Thyroid gland (tissue), 4 donors: Measurements from ENCODE around the gene SENP7. TPM values are rescaled to one million over a fixed set of nuclear protein-coding genes. Genes with fewer than 3 reads are reported as not detected.

ENCODE experiments used
- DNase-seq, 2 donors: peaks; one replicate each; pipeline ENCODE4 v3.0.0-alpha.2; 2019
- H3K27ac ChIP-seq, 3 donors: fragments of 200-600 bp; sonication (generic); 1 replicate in 2 of 3; 2 replicates in 1 of 3; pipeline ENCODE4 v1.5.1; 2016 to 2019; ENCODE audit warnings: mild to moderate bottlenecking in 1 of 3, moderate library complexity in 1 of 3
- H3K27me3 ChIP-seq: fragments of 200-600 bp; sonication (generic); one replicate; pipeline ENCODE4 v1.5.1; 2019
- H3K36me3 ChIP-seq, 2 donors: fragments of 200-600 bp; sonication (generic); one replicate each; pipeline ENCODE4 v1.5.1; 2016 to 2019
- H3K4me1 ChIP-seq, 2 donors: fragments of 200-600 bp; sonication (generic); one replicate each; pipeline ENCODE4 v1.5.1; 2017 to 2019
- H3K4me3 ChIP-seq, 3 donors: fragments of 200-600 bp; sonication (generic); replicated peaks in 1 of 3; 1 replicate in 2 of 3; 2 replicates in 1 of 3; pipeline ENCODE4 v1.5.1; 2016; ENCODE audit warnings: mild to moderate bottlenecking in 1 of 3
- H3K9me3 ChIP-seq: fragments of 200-600 bp; sonication (generic); one replicate; pipeline ENCODE4 v1.5.1; 2017
- POLR2A ChIP-seq, 2 donors: fragments of 450-650 bp; IDR thresholded peaks; one replicate each; pipeline ENCODE4 v1.6.1; 2017; ENCODE audit warnings: antibody characterized with exemption in 2 of 2, mild to moderate bottlenecking in 2 of 2, moderate library complexity in 1 of 2
- WGBS, 2 donors: methylation state at CpG; one replicate each; pipeline ENCODE4 v1.1.5; 2017; 5-methylcytosine and 5-hydroxymethylcytosine counted together
- intact Hi-C: fragments of 100-400 bp; cut with DNase I; formaldehyde crosslinking; loops from one replicate; pipeline ENCODE4 v1.15.1; 2023
- total RNA-seq, 4 donors: library from RNA; depleted of rRNA; stranded (reverse); fragments of >200 nt; gene quantifications; one replicate each; pipeline ENCODE4 v1.2.3, GENCODE V29; 2016
- TF ChIP-seq, protein P1 (sequence below), 6 experiments: fragments of 200-600 bp in 3 of 6; fragments of 450-650 bp in 3 of 6; sonication (generic) in 3 of 6; IDR thresholded peaks; one replicate each; pipeline ENCODE4 v1.5.1; 2016 to 2019; ENCODE audit warnings: antibody characterized with exemption in 6 of 6, mild to moderate bottlenecking in 2 of 6, inconsistent platforms in 1 of 6, moderate library complexity in 1 of 6

SENP7 gene
- total RNA-seq, 4 donors from 2014 or later = 30.2 to 42.9 (median 31.5) TPM

DNA sequence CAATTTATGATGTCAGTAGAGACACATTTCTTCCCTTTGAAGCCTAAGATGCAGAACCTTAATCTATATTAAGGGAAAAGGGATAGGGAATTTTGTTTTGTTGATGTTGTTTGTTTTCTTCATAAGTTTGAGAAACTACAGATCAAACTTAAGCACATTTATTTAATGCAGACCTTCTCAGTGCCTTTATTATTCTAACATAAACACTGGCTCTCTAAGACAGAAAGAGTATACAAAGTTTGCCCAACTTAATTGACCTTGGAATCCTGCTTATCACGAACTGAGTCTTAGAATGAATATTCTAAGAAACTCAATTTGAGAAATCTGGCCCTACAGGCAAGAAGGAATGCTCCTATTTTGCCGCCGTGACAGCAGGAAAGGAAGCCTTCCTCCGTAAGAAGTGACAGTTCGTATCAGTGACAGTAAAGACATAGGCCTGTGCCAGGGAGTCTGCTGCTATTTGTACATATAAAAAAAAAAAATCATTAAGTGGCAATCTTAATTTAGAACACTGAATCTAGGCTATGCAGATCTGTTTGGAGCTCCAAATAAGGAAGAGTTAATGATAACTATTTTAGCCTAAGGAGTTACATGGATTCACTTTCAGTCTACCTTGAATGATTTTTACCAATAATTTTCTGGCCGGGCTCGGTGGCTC lies 183.9 kb downstream of the SENP7 start:
- H3K27me3 ChIP-seq = no peaks in the 10 kb centered on the region
- H3K27ac ChIP-seq = no peak overlapping the region
- H3K9me3 ChIP-seq = no peaks in the 10 kb centered on the region
- no peaks in the 10 kb centered on the region for H3K4me1 ChIP-seq
- 97 to 98% methylated on average over 7 of the region's 7 CpGs for WGBS, 2 donors
- no peak for DNase-seq
- H3K4me3 ChIP-seq = no peak overlapping the region
- peaks cover 9 to 15% of the 10 kb centered on the region in 2 donors for H3K36me3 ChIP-seq
- TF ChIP-seq, protein P1, sequence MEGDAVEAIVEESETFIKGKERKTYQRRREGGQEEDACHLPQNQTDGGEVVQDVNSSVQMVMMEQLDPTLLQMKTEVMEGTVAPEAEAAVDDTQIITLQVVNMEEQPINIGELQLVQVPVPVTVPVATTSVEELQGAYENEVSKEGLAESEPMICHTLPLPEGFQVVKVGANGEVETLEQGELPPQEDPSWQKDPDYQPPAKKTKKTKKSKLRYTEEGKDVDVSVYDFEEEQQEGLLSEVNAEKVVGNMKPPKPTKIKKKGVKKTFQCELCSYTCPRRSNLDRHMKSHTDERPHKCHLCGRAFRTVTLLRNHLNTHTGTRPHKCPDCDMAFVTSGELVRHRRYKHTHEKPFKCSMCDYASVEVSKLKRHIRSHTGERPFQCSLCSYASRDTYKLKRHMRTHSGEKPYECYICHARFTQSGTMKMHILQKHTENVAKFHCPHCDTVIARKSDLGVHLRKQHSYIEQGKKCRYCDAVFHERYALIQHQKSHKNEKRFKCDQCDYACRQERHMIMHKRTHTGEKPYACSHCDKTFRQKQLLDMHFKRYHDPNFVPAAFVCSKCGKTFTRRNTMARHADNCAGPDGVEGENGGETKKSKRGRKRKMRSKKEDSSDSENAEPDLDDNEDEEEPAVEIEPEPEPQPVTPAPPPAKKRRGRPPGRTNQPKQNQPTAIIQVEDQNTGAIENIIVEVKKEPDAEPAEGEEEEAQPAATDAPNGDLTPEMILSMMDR (IDR thresholded peaks at IDR 0.05) = no peak
- no peak for TF ChIP-seq POLR2A (IDR thresholded peaks at IDR 0.05)
- intact Hi-C loops = no loop called here

DNA sequence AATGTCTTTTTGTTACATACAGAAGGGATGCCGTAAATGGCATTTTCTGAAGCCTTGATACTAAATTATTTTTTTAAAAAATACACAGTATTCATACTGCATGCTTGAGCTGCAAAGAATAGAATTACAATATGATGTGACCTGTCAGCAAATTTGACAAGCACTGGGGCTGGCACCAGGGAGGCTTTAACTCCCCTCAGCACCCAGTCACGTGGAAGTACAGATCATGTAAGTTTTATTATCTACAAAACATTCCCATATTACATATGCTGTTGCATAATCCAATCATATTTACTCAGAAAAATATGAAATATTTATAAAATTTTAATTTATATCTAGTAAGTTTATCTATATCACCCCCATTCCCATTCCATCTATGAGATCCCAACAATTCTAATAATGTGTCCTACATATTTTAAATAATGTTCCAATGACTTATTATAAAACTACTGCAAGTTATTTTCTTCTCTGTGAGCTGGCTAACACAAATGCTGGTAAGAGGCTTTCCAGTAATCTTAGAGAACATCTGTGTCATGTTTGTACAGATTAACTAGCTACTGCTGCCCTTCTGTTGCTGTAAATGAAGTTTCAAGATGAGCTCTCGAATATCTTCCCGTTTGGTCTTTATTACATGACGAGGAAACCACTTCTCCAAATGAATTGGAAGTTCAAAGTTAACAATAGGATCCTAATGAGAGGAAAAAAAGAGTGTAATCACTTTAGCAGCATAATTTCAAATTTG lies 187.4 kb downstream of the SENP7 start:
- no peak for DNase-seq
- Histone ChIP-seq H3K4me3 (no peak overlapping the region), H3K9me3 (no peaks in the 10 kb centered on the region), H3K36me3 (peaks cover 4 to 12% of the 10 kb centered on the region in 2 donors), H3K27me3 (no peaks in the 10 kb centered on the region), H3K4me1 (no peaks in the 10 kb centered on the region), H3K27ac (no peak overlapping the region)
- TF ChIP-seq, protein P1 (IDR thresholded peaks at IDR 0.05) = no peak
- TF ChIP-seq POLR2A (IDR thresholded peaks at IDR 0.05) = no peak
- intact Hi-C loops = no loop called here
- 96% methylated on average over 5 of the region's 5 CpGs for WGBS, 2 donors

DNA sequence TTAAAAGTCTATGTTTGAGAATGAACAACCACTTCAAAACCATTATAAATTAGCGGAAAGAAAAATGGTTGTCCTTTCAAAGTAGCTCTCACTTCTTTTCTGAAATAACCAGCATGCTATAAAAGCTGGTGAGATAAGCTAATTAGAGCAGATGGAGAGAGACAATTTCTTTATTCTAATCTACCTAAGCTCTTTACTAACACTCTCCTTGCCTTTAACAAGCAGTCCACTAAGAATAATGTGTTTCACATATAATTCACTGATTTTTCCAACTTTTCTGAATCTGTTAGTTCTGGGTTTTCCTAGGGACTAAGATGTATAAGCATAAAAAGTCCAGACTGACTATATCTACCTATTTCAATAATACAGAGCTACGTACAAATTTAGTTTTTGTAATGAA lies 192.5 kb downstream of the SENP7 start, which contains the start of gene IMPG2:
TSS of gene IMPG2 (minus strand) at position 101 of the 400 bp plus-strand sequence. CDS start 203 bp downstream, outside the sequence.
- no peak within 1 kb of the TSS for H3K4me3 ChIP-seq
- H3K36me3 ChIP-seq = no peaks in the 10 kb centered on the region
- H3K9me3 ChIP-seq = no peaks in the 10 kb centered on the region
- no peaks in the 10 kb centered on the region for H3K27me3 ChIP-seq
- TF ChIP-seq, protein P1 (IDR thresholded peaks at IDR 0.05) = no peak
- TF ChIP-seq POLR2A (IDR thresholded peaks at IDR 0.05) = no peak
- H3K27ac ChIP-seq = no peak within 1 kb of the TSS
- DNase-seq = no peak
- no peaks in the 10 kb centered on the region for H3K4me1 ChIP-seq
- 94 to 96% methylated on average over 2 of the region's 2 CpGs for WGBS, 2 donors
- intact Hi-C loops = no loop called here

DNA sequence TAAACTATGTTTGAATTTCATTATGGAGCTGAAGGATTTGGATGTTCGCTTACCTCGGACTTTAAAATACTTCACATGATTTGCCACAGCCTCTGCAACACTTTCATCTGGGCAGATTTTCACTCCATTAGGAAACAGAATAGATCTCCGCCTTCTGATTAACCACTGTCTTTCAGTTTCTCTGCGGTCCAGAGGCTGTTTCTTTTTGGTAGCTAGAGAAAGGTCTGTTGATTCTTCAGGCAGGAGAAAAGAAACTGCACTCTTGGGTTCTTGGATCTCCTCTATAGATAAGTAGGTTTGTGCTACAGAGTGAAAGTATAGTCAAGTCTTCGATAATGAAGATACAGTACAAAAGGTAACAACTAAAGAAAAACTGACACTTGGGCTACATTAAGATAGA lies 193.5 kb downstream of the SENP7 start:
- Histone ChIP-seq H3K4me1 (no peaks in the 10 kb centered on the region), H3K4me3 (no peak overlapping the region), H3K9me3 (no peaks in the 10 kb centered on the region), H3K27me3 (no peaks in the 10 kb centered on the region), H3K36me3 (no peaks in the 10 kb centered on the region), H3K27ac (no peak overlapping the region)
- WGBS, 2 donors = 78 to 83% methylated on average over 5 of the region's 5 CpGs
- intact Hi-C loops = no loop called here
- DNase-seq = no peak
- TF ChIP-seq, protein P1 (IDR thresholded peaks at IDR 0.05) = no peak
- no peak for TF ChIP-seq POLR2A (IDR thresholded peaks at IDR 0.05)

DNA sequence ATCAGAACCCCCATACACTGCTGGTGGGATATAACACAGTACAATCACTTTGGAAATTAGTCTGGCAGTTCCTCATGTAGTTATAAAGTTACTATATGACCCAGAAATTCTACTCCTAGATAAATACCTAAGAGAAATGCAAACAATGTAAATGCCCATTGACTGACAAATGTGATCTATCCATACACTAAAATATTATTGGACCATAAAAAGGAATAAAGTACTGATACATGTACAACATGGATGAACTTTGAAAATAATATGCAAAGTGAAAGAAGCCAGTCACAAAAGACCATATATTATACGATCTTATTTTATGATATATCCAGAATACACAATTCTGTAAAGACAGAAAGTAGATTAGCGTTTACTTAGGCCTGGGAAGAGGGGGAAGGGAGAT lies 200.5 kb downstream of the SENP7 start:
- TF ChIP-seq POLR2A (IDR thresholded peaks at IDR 0.05) = no peak
- TF ChIP-seq, protein P1 (IDR thresholded peaks at IDR 0.05) = no peak
- intact Hi-C loops = no loop called here
- no peak overlapping the region for H3K4me3 ChIP-seq
- WGBS, 2 donors = 95 to 98% methylated on average over 2 of the region's 2 CpGs
- H3K9me3 ChIP-seq = no peaks in the 10 kb centered on the region
- no peaks in the 10 kb centered on the region for H3K4me1 ChIP-seq
- no peaks in the 10 kb centered on the region for H3K36me3 ChIP-seq
- no peak for DNase-seq
- H3K27me3 ChIP-seq = no peaks in the 10 kb centered on the region
- H3K27ac ChIP-seq = no peak overlapping the region
